Measurements from ENCODE around the gene NMB. TPM values are rescaled to one million over a fixed set of nuclear protein-coding genes. Genes with fewer than 3 reads are reported as not detected.
"Not testable (repeated sequence)": the region's sequence is repeated elsewhere in the genome, so short reads cannot be mapped to it uniquely, and the experiment has no call there.

Gene NMB
- total and polyA plus RNA-seq, 7 donors = 0.69 to 8.9 (median 7.9) TPM

DNA sequence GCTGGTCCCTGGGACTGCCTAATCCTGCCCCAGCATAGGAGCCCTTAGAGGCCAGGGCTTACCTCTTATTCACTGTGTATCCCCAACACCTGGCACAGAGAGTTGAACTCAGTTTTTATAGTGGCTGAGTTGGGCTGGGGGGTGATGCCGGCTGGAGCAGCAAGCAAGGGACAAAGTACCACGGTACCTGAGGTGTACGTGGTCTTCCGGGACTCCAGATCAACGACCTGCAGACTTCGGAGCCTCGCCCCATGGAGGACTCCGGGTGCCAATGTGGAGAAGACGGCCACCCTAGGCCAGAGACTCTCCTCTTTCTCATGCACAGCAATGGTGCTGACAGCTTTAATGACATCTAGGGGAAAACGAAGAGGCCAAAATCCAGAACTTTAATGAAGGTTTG, 12.0 kb downstream of the NMB start:
- TF ChIP-seq, protein P1, sequence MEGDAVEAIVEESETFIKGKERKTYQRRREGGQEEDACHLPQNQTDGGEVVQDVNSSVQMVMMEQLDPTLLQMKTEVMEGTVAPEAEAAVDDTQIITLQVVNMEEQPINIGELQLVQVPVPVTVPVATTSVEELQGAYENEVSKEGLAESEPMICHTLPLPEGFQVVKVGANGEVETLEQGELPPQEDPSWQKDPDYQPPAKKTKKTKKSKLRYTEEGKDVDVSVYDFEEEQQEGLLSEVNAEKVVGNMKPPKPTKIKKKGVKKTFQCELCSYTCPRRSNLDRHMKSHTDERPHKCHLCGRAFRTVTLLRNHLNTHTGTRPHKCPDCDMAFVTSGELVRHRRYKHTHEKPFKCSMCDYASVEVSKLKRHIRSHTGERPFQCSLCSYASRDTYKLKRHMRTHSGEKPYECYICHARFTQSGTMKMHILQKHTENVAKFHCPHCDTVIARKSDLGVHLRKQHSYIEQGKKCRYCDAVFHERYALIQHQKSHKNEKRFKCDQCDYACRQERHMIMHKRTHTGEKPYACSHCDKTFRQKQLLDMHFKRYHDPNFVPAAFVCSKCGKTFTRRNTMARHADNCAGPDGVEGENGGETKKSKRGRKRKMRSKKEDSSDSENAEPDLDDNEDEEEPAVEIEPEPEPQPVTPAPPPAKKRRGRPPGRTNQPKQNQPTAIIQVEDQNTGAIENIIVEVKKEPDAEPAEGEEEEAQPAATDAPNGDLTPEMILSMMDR (IDR thresholded peaks at IDR 0.05) = no peak
- no peak for TF ChIP-seq EP300 (IDR thresholded peaks at IDR 0.05)
- no peak for TF ChIP-seq POLR2AphosphoS5 (IDR thresholded peaks at IDR 0.05)
- TF ChIP-seq POLR2A (IDR thresholded peaks at IDR 0.05) = no peak
- no peaks in the 10 kb centered on the region for H3K9me3 ChIP-seq
- no peak overlapping the region for H3K4me3 ChIP-seq
- peaks cover 0 to 14% (median 0%) of the 10 kb centered on the region in 4 donors for H3K4me1 ChIP-seq
- H3K27ac ChIP-seq = no peak overlapping the region
- 91 to 96% methylated on average over 10 of the region's 10 CpGs for WGBS, 2 donors
- peaks cover 32 to 100% (median 71%) of the 10 kb centered on the region in 4 donors for H3K36me3 ChIP-seq
- no peaks in the 10 kb centered on the region for H3K27me3 ChIP-seq
- intact Hi-C loops (cut with DNase I) = no loop called here
- no peak for DNase-seq

DNA sequence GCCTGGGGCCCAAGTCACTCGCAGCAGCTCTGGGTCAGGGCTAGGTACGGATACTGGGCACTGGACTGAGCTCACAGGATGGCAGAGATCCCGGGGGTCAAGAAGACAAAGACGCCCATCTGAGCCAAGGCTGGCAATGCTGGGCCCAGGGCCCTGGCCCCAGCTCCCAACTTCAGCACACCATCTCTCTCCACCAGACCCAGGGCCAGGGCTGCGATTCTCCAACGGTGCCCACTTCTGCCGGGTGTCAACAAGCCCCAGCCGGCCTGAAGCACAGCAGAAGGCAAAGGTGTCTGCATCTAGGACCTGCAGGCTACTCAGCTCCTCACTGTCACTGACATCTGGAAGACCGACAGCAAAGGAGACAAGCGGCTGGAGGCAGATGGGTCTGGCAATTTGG, 12.5 kb downstream of the NMB start:
- Histone ChIP-seq H3K27ac (no peak overlapping the region), H3K36me3 (peaks cover 35 to 100% (median 74%) of the 10 kb centered on the region in 4 donors), H3K27me3 (no peaks in the 10 kb centered on the region), H3K4me1 (peaks cover 0 to 14% (median 0%) of the 10 kb centered on the region in 4 donors), H3K4me3 (no peak overlapping the region), H3K9me3 (no peaks in the 10 kb centered on the region)
- intact Hi-C loops (cut with DNase I) = no loop called here
- peak; percentile 56 for DNase-seq
- WGBS, 2 donors = 97% methylated on average over 10 of the region's 10 CpGs
- TF ChIP-seq, protein P1 (IDR thresholded peaks at IDR 0.05) = no peak

DNA sequence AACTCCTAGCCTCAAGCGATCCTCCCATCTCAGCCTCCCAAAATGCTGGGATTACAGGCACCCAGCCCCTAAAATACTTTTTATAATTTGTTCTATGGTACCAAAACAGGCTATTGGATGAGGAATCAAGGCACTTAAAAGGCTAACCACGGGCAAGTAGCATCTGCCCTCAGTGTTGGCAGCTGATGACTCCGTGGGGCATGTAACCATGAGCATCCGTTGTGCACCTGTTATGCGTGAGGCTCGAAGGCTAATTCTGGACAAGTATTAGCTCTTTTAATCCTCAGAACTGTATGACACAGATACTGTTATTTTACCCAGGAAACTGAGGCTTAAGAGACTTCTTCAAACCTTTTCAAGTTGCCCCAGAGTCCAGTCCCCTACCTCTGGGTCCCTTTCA, 14.2 kb downstream of the NMB start:
- peak; percentile 11 for DNase-seq
- H3K4me3 ChIP-seq = no peak overlapping the region
- no peaks in the 10 kb centered on the region for H3K9me3 ChIP-seq
- H3K27ac ChIP-seq = no peak overlapping the region
- TF ChIP-seq POLR2A (IDR thresholded peaks at IDR 0.05) (no peak), POLR2AphosphoS5 (IDR thresholded peaks at IDR 0.05) (no peak), EP300 (IDR thresholded peaks at IDR 0.05) (no peak)
- TF ChIP-seq, protein P1 (IDR thresholded peaks at IDR 0.05) = no peak
- peaks cover 50 to 100% (median 81%) of the 10 kb centered on the region in 4 donors for H3K36me3 ChIP-seq
- intact Hi-C loops (cut with DNase I) = no loop called here
- 90 to 94% methylated on average over 6 of the region's 6 CpGs for WGBS, 2 donors
- H3K4me1 ChIP-seq = peaks cover 0 to 2% (median 0%) of the 10 kb centered on the region in 4 donors
- H3K27me3 ChIP-seq = no peaks in the 10 kb centered on the region

DNA sequence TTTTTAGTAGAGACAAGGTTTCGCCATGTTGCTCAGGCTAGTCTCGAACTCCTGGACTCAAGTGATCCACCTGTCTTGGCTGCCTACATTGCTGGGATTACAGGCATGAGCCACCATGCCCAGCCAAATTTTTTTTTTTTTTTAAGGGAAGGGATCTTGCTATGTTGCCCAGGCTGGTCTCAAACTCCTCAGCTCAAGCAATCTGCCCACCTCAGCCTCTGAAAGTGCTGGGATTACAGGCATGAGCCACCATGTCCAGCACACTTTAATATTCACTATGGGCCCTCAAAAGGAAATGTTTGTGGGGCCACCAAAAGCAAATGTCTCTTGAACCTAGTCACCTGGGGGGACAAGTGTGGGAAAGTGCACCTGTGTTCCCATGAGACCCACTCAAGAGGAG, 15.4 kb downstream of the NMB start:
- H3K27me3 ChIP-seq; H3K27ac ChIP-seq; H3K4me3 ChIP-seq; intact Hi-C loops (cut with DNase I); DNase-seq; H3K9me3 ChIP-seq; H3K4me1 ChIP-seq: not testable (repeated sequence)
- peaks cover 40 to 100% (median 75%) of the 10 kb centered on the region in 4 donors for H3K36me3 ChIP-seq
- 73 to 97% methylated on average over 2 of the region's 2 CpGs for WGBS, 2 donors

DNA sequence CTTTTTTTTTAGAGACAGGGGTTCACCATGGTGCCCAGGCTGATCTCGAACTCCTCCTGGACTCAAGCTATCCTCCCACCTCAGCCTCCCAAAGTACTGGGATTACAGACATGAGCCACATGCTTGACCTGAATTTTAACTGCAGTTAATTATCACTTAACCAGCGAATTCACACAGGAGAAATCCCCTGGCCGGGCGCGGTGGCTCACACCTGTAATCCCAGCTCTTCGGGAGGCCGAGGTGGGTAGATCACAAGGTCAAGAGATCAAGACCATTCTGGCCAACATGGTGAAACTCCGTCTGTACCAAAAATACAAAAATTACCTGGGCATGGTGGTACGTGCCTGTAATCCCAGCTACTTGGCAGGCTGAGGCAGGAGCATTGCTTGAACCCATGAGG, 16.1 kb downstream of the NMB start:
- H3K4me3 ChIP-seq; H3K9me3 ChIP-seq; intact Hi-C loops (cut with DNase I); DNase-seq; H3K27me3 ChIP-seq; H3K4me1 ChIP-seq; H3K27ac ChIP-seq: not testable (repeated sequence)
- peaks cover 38 to 99% (median 70%) of the 10 kb centered on the region in 4 donors for H3K36me3 ChIP-seq
- 91 to 94% methylated on average over 9 of the region's 9 CpGs for WGBS, 2 donors

DNA sequence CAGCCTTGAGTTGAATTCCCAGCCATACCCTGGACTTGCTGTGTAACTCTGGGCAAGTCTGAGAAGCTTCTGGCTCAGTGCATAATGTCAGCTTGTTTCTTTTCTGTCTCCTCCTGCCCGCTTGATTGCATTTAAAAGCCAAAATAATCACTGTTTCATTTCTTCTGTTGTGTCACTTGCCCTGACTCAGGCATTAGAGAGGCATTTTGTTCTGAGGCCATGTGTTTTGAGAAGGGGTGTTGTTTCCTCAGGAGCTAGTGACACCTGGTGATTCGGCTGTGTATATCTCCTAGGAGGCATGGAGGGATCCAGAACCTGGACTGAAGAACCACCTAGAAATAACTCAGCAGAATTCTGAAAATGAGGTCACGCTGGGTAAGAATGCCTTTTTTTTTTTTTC, 19.9 kb downstream of the NMB start:
- DNase-seq = no peak
- Histone ChIP-seq H3K9me3 (no peaks in the 10 kb centered on the region), H3K36me3 (peaks cover 26 to 70% (median 43%) of the 10 kb centered on the region in 4 donors), H3K4me1 (peaks cover 0 to 25% (median 17%) of the 10 kb centered on the region in 4 donors), H3K4me3 (no peak overlapping the region), H3K27ac (no peak overlapping the region), H3K27me3 (no peaks in the 10 kb centered on the region)
- intact Hi-C loops (cut with DNase I) = no loop called here
- 70 to 76% methylated on average over 3 of the region's 3 CpGs for WGBS, 2 donors
- TF ChIP-seq, protein P1 (IDR thresholded peaks at IDR 0.05) = no peak
- TF ChIP-seq POLR2A (IDR thresholded peaks at IDR 0.05) (no peak), POLR2AphosphoS5 (IDR thresholded peaks at IDR 0.05) (no peak), EP300 (IDR thresholded peaks at IDR 0.05) (no peak)

Measured in sigmoid colon (tissue), 7 donors.